ENCODE measurements around the gene PDAP1.

Gene PDAP1

GRCh38 chr7:99424932-99425730 lies 16.7 kb upstream of the PDAP1 start:
- no peak for DNase-seq

DNA sequence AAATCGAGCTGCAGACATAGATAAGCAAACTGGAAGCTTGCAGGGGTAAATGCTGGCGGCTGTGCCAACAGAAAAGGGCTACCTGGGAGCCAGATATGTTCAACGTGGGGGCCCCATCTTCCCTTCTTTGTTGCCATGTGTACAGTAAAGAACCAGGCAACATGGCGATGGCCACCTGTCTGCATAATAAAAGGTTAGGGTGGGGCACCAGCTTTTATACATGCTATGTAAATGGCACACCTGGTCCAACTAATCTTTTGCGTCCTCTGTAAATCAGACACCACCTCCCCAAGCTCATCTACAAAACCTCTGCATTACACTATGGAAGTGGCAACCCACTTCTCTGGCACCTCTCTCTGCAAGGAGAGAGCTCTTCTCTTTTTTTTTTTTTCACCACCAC lies 14.2 kb upstream of the PDAP1 start:
- peak; percentile 60 to 69 for DNase-seq

DNA sequence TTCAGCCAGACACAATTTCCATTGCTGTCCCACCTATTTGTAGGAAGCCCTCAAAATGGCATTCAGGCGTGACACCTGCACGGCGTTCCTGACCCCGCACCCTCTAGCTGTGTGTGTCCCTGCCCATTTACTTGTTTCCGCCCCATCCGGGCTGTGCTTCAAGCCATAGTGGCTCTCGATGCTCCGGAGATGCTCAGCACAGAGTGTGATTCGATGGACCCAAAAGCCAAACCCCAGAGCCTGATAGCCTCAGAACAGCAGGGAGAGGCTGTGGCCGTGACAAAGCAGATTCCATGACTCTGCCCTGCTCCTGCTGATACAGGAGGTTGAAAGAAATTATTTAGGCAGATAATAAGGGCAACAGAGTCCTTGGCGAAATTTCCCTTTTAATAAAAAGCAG lies 13.8 kb upstream of the PDAP1 start:
- peak in 1 of 2 experiments; percentile 86 for DNase-seq

DNA sequence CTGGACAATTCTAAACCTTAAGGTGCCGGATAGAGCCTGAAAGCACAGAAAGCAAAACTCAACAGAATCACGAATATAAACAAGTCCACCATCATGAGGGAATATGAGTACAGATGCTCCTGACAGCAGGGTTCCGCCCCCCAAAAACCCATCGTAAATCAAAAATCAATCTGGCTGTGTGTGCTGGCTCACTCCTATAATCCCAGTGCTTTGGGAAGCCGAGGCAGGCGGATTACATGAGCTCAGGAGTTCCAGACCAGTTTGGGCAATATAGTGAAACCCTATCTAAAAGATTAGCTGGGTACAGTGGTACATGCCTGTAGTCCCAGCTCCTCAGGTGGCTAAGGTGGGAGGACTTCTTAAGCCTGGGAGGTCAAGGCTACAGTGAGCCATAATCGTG lies 12.6 kb upstream of the PDAP1 start:
- no peak for DNase-seq

DNA sequence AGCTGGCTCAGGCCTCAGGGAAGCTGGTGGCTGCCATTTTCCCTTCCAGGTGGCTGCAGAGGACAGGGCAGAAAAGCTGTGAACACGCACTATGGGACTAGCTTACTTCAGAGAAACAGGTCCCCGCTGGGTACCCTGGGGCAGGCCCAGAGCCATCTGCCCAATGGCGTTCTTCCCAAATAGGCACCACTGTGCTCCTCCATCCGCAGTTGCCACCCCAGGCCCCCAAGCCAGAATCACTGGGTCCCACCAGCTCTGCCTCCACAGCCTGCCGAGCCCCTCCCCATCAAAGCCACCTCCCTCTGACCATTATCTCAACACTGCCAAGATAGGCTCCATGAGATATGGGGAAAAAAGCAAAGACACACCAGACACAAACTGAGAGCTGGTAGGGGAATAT lies 11.8 kb upstream of the PDAP1 start:
- no peak for DNase-seq

DNA sequence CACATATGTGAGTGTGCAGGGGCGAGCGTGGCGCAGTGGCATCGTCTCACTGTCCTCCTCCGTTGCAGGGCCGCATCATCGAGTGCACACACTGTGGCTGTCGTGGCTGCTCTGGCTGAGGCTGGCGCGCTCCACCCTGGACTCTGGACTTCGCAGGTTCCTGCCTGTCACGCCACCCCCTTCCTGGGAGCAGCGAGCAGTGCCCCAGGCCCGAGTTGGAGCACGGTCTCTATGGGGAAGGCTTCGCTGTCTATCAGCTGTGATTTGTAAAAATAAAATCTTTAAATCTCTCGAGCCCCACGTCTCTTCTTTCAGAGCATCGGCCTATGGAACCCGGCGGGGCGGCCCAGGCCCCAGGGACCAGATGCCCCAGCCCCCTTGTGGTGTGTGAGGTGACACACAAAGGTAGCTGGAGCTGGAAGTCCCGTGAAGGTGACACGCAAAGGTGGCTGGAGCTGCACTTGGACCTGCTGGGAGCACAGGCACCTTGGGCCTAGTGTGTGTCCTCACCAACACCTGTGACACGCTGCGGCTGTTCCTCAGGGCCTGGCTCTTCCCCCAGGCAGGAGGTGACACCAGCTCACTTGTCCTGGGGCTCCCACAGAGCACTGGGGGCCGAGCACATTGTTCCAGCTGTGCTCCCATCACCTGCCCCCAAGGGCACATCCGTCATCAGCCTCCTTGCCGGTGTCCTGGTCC lies 11.1 kb upstream of the PDAP1 start:
- no peak for DNase-seq

DNA sequence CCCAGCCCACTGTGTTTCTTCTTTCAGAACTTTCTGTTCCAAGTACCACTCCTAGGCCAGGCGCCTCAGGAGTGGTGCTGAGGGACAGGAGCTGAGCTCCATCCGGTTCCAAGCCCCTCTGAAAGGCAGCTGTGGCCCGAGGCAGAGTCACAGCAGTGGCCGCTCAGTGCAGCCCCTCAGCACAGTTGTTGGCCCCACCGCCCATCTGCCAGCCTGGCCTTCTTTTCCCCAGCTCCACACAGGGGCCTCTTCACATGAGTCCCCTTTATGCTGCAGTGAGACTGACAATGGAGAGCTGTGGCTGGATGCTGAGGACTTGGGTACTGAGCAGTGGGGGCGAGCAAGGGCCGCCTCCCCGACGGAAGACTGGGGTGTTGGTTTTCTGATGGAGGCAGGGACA lies 9.9 kb upstream of the PDAP1 start:
- no peak for DNase-seq

- peak in 1 of 2 experiments; percentile 6 for DNase-seq
Observed at GRCh38 chr7:99415513-99416127, 7.2 kb upstream of the PDAP1 start.

DNA sequence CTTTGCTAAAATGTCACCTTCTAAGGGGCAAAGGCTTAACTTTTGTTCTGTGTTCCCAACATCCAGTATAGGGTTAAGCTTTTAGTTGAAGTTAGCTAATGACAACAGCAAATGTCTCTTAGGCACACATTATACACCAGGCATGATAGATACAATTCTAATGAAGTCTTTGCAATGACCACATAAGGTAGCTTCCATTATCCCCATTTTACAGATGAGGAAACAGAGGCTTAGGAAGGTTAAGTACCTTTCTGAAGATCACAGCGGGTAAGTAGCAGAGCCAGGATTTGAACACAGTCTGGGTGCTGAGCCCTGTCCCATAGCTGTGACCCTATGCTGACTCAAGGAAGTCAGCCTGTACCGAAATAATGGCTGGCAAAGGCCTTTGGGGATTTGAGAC lies 2.2 kb upstream of the PDAP1 start:
- DNase-seq, result no peak

GRCh38 chr7:99409806-99410205 lies 1.4 kb upstream of the PDAP1 start:
- DNase-seq, result no peak

- DNase-seq, result no peak
Observed at GRCh38 chr7:99409192-99409572, 785 bp upstream of the PDAP1 start.

DNA sequence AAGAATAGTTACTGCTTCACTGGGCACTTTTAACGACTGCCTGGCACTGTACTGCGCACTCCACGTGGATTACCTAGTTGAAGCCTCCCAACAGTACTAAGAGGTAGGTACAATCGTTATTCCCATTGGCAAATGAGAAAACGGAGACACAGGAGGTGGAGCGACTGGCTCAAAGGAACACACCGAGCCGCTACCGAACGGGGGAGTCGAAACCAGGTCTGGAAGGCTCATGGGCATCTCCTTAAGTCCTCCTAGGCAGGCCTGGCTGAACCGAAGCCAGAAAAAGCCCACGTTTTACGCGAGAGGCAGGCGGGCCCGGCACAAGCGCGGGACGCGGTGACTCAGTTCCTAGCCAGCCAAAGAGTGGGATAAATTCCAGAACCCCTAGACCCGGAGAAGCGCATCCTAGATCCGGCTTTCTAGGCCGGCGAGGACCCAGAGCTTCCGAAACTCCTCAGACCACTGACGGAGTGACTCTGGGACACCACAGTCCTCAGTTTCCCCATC lies 472 bp downstream of the PDAP1 start:
- DNase-seq, result no peak

DNA sequence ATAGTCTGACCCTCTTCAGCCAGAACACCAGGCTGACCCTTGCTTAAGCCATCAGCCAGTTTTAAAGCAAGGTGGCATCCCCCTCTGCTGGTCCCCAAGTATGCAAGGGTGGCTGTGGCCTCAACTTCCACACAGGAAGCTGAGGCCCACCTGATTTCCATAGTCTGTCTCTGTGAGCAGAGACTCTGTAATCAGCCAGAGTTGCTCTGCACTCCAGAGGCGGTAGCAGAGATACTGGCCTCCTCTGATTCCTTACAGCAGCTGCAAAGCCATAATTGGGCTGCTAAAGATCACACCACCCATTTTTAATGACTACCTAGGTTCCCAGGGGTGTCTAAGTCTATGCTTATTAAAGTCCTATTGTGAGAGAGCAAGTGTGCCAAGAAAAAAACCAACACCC lies 1.8 kb downstream of the PDAP1 start:
- DNase-seq, result no peak

- no peak for DNase-seq
Observed at GRCh38 chr7:99404977-99405320, 3.4 kb downstream of the PDAP1 start.

DNA sequence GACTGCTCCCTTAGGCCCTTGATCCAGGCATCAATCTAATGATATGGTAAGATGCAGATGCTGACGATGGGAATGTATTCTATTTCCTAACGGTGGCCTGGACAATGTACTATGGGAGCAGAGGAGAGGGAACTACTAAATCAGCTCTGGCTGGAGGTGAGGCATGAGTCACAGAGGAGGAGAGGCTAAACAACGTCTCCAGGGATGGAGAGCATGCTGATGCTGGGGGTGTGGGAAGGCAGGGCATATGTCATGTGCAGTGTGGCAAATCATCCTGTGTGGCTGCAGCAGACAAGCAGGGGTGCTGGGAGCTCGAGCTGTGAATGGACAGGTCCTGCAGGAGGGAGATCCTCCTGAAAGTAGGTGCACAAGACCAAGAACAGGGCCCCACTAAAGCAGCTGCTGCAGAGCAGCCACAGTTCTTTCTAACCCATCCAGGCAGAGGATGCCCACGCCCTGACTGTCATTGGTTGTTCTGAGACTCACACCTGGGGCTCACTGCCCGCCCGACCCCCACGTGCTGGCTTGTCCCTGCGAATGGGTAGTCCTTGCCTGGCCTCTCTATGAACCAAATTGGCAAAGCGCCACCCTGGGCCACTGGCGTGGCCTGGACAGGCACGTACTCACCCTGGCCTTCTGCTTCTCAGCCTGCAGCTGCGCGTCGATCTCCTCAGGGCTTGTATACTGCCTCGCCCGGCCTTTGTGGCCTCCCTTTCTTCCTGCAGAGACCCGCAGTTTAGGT lies 4.0 kb downstream of the PDAP1 start:
- no peak for DNase-seq

- DNase-seq, result no peak
Observed at GRCh38 chr7:99403764-99404163, 4.6 kb downstream of the PDAP1 start.

- DNase-seq, result no peak
Observed at GRCh38 chr7:99402854-99403253, 5.5 kb downstream of the PDAP1 start.

- DNase-seq, result no peak
Observed at GRCh38 chr7:99399597-99399996, 8.8 kb downstream of the PDAP1 start.

DNA sequence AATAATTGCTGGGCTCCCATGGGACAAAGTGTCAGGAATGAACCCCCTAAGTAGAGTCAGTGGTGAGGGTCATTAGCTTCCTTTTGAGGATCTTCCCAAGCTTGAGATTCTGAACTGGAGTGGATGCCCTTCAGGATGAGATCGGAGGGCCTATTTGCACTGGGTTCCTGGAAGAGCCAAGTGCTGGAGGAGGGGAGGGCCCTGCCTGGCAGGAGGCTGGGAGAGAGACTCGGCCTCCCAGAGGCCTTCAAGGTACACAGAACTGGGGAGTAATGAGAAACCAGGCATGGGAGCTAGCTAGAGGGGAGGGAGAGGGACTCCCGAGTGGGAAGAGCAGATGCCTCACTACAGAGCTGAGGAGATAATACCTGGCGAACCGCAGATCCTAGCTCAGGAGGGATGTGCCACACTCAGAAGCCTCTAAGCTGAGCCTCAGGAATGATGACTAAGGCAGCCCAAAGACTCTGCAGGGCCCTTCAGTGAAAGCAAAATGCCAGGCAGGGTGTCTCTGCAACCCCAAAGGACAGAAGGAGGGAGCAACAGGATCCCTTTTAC lies 9.4 kb downstream of the PDAP1 start:
- no peak for DNase-seq

- no peak for DNase-seq
Observed at GRCh38 chr7:99397297-99397983, 11.0 kb downstream of the PDAP1 start.

DNA sequence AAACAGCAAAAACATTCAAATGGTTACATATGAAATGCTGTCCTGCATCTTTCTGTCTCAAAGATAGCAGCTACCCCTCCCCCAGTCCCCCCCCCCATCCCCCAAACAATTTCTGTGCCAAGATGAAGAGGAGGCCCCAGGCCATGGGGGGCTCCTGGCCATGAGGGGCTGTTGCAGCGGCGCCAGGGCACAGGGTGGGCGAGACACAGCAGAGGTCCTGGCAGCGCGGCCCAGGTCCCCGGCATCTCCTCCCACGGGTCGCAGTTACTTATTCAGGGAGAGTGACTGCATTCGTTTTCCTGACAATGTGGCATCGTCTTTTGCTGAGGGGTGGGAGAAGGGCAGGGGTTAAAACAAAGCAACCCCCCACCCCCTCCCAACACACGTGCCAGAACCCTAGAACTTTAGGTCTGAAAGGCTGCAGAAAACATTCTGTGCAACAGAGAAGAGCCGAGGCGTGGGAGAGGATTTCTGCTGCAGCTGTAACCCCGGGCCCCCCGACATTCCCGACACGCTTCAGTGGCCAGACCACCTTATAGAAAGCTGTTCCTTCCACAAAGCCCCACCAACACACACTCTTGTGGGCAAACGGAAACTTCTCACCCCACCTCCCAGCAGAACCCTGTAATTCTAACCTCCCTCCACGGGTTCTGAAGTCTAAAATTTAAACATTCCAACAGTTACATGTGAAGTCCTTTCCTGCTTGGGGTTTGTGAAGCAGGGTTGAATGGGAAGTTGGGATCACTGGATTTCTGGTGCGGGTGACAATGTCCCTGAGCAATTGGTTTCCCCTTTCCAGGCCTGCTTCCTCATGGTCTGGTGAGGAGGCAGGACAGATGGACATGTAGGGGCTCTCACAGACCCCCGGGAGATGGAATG lies 11.7 kb downstream of the PDAP1 start:
- no peak for DNase-seq
